SK-N-SH treated with all-trans-retinoic acid at 6 μM for 48 hours (cell line): ENCODE results near the gene TTC28.

Experiments
- ARNTL ChIP-seq: fragments of 450-650 bp; formaldehyde crosslinking; IDR thresholded peaks from 2 replicates; pipeline ENCODE4 v1.5.0; 2020; ENCODE audit warnings: low read depth, mild to moderate bottlenecking, moderate library complexity, borderline replicate concordance
- BACH2 ChIP-seq: fragments of 250-450 bp; sonication (Bioruptor Pico); IDR thresholded peaks from 2 replicates; pipeline ENCODE4 v1.9.0; 2021; ENCODE audit warnings: mild to moderate bottlenecking, borderline replicate concordance
- CSRNP3 ChIP-seq: fragments of 250-450 bp; sonication (Bioruptor Pico); IDR thresholded peaks from 2 replicates; pipeline ENCODE4 v1.5.1; 2021; ENCODE audit warnings: mild to moderate bottlenecking, moderate library complexity
- ESRRG ChIP-seq: fragments of 250-450 bp; sonication (Bioruptor Pico); IDR thresholded peaks from 2 replicates; pipeline ENCODE4 v1.6.1; 2021; ENCODE audit warnings: mild to moderate bottlenecking
- ISL1 ChIP-seq: fragments of 250-450 bp; sonication (Bioruptor Pico); IDR thresholded peaks from 2 replicates; pipeline ENCODE4 v2.1.2; 2022; ENCODE audit warnings: mild to moderate bottlenecking, moderate library complexity
- PATZ1 ChIP-seq: fragments of 250-450 bp; sonication (Bioruptor Pico); IDR thresholded peaks from 2 replicates; pipeline ENCODE4 v1.8.0; 2020; ENCODE audit warnings: mild to moderate bottlenecking, moderate library complexity, borderline replicate concordance
- PPARA ChIP-seq: fragments of 250-450 bp; sonication (Bioruptor Pico); IDR thresholded peaks from 2 replicates; pipeline ENCODE4 v1.5.0; 2020; ENCODE audit warnings: mild to moderate bottlenecking, borderline replicate concordance
- RARB ChIP-seq: fragments of 250-450 bp; sonication (Bioruptor Pico); IDR thresholded peaks from 2 replicates; pipeline ENCODE4 v1.8.0; 2021; ENCODE audit warnings: mild to moderate bottlenecking, moderate library complexity
- TOX ChIP-seq: fragments of 250-450 bp; sonication (Bioruptor Pico); IDR thresholded peaks from 2 replicates; pipeline ENCODE4 v1.8.0; 2021; ENCODE audit warnings: mild to moderate bottlenecking, moderate library complexity, borderline replicate concordance
- ZFP3 ChIP-seq: fragments of 250-450 bp; sonication (Bioruptor Pico); IDR thresholded peaks from 2 replicates; pipeline ENCODE4 v1.5.0; 2020; ENCODE audit warnings: mild to moderate bottlenecking, moderate library complexity

- no peak for TF ChIP-seq ESRRG (CRISPR knock-in tag)
- no peak for TF ChIP-seq CSRNP3 (CRISPR knock-in tag)
- no peak for TF ChIP-seq ISL1 (CRISPR knock-in tag)
- no peak for TF ChIP-seq TOX (CRISPR knock-in tag)
- no peak for TF ChIP-seq PATZ1 (CRISPR knock-in tag)
- no peak for TF ChIP-seq PPARA (CRISPR knock-in tag)
- no peak for TF ChIP-seq ZFP3
- no peak for TF ChIP-seq RARB
- no peak for TF ChIP-seq ARNTL (CRISPR knock-in tag)
- TF ChIP-seq BACH2 (CRISPR knock-in tag), result no peak
These were observed 31.7 kb upstream of the TTC28 start for GRCh38 chr22:28711341-28711740.
